ENCODE data around the gene MAP1LC3A.
A peak's percentile ranks its signal among the peaks of the same experiment; 100 is the strongest.

Gene MAP1LC3A

GRCh38 chr20:34541917-34542316 lies 16.6 kb upstream of the MAP1LC3A start:
- DNase-seq: no peak
- Histone ChIP-seq H3K36me3 (peaks cover 39% of the 10 kb centered on the region), H3K9me3 (ENCODE audit: severe bottlenecking) (no peaks in the 10 kb centered on the region), H3K27me3 (ENCODE audit: insufficient read depth, low read depth, severe bottlenecking) (no peaks in the 10 kb centered on the region), H3K27ac (no peak overlapping the region), H3K4me3 (ENCODE audit: low read depth, low read length) (no peak overlapping the region)
- TF ChIP-seq CTCF (IDR thresholded peaks at IDR 0.05; ENCODE audit: low read depth, low read length): no peak

- no peaks in the 10 kb centered on the region for H3K27me3 ChIP-seq (ENCODE audit: insufficient read depth, low read depth, severe bottlenecking)
- TF ChIP-seq CTCF (IDR thresholded peaks at IDR 0.05; ENCODE audit: low read depth, low read length): no peak
- H3K9me3 ChIP-seq (ENCODE audit: severe bottlenecking): no peaks in the 10 kb centered on the region
- H3K4me3 ChIP-seq (ENCODE audit: low read depth, low read length): no peak overlapping the region
- H3K27ac ChIP-seq: no peak overlapping the region
- H3K36me3 ChIP-seq: peaks cover 34% of the 10 kb centered on the region
- DNase-seq: no peak
Observed at GRCh38 chr20:34542439-34542838, 16.1 kb upstream of the MAP1LC3A start.

GRCh38 chr20:34543463-34544056 lies 15.0 kb upstream of the MAP1LC3A start:
- Histone ChIP-seq H3K36me3 (peaks cover 31% of the 10 kb centered on the region), H3K27me3 (ENCODE audit: insufficient read depth, low read depth, severe bottlenecking) (no peaks in the 10 kb centered on the region), H3K27ac (no peak overlapping the region), H3K4me3 (ENCODE audit: low read depth, low read length) (no peak overlapping the region), H3K9me3 (ENCODE audit: severe bottlenecking) (no peaks in the 10 kb centered on the region)
- TF ChIP-seq CTCF (IDR thresholded peaks at IDR 0.05; ENCODE audit: low read depth, low read length): no peak
- no peak for DNase-seq

GRCh38 chr20:34544109-34544796 lies 14.3 kb upstream of the MAP1LC3A start:
- Histone ChIP-seq H3K27me3 (ENCODE audit: insufficient read depth, low read depth, severe bottlenecking) (no peaks in the 10 kb centered on the region), H3K36me3 (peaks cover 26% of the 10 kb centered on the region), H3K4me3 (ENCODE audit: low read depth, low read length) (no peak overlapping the region)

GRCh38 chr20:34546751-34547181 lies 11.8 kb upstream of the MAP1LC3A start:
- no peak for TF ChIP-seq CTCF (IDR thresholded peaks at IDR 0.05; ENCODE audit: low read depth, low read length)
- Histone ChIP-seq H3K4me3 (ENCODE audit: low read depth, low read length) (peak overlapping the region; percentile 43), H3K9me3 (ENCODE audit: severe bottlenecking) (no peaks in the 10 kb centered on the region), H3K36me3 (peaks cover 1% of the 10 kb centered on the region; the same call in 1 of the 2 replicates), H3K27me3 (ENCODE audit: insufficient read depth, low read depth, severe bottlenecking) (no peaks in the 10 kb centered on the region), H3K27ac (peak overlapping the region; percentile 72)
- DNase-seq: peak; percentile 62

More at GRCh38 chr20:34544109-34544796, 14.3 kb upstream of the MAP1LC3A start:
- no peak for DNase-seq
- no peaks in the 10 kb centered on the region for H3K9me3 ChIP-seq (ENCODE audit: severe bottlenecking)
- TF ChIP-seq CTCF (IDR thresholded peaks at IDR 0.05; ENCODE audit: low read depth, low read length): no peak
- no peak overlapping the region for H3K27ac ChIP-seq

Measured in WERI-Rb-1 (cell line).